Measurements from ENCODE around the gene EFCAB6. TPM values are rescaled to one million over a fixed set of nuclear protein-coding genes. Genes with fewer than 3 reads are reported as not detected.

The EFCAB6 gene
- total RNA-seq, 1 experiment from 2014 or later: 0.21 TPM

GRCh38 chr22:43745783-43746356 is 66.2 kb downstream of the EFCAB6 start:
- peaks cover 6% of the 10 kb centered on the region for H3K27me3 ChIP-seq (ENCODE audit: control insufficient read depth, insufficient read depth, low read length)
- intact Hi-C loops (cut with micrococcal nuclease; ENCODE audit: unreplicated experiment): no loop called here
- ATAC-seq (no peak), DNase-seq (ENCODE audit: low read depth, low spot score) (no peak)
- H3K36me3 ChIP-seq (ENCODE audit: control insufficient read depth, insufficient read depth, low read length): no peaks in the 10 kb centered on the region
- no peaks in the 10 kb centered on the region for H3K9me3 ChIP-seq (ENCODE audit: control insufficient read depth, insufficient read depth, low read depth, low read length)
- in situ Hi-C loops (cut with HindIII; ENCODE audit: low pct_unique_long_range_greater_than_20kb, low sequenced_read_pairs): no loop called here
- no peak for TF ChIP-seq REST (IDR thresholded peaks at IDR 0.05; ENCODE audit: insufficient read depth in 1 of 2, low read depth in 2 of 2, low read length in 1 of 2)
- no peak for TF ChIP-seq POLR2AphosphoS5 (IDR thresholded peaks at IDR 0.05; ENCODE audit: low read depth, low read length)
- TF ChIP-seq TCF7L2 (IDR thresholded peaks at IDR 0.05; ENCODE audit: low read depth, low read length): no peak
- TF ChIP-seq SIN3A (IDR thresholded peaks at IDR 0.05; ENCODE audit: borderline replicate concordance, insufficient read depth, low read depth, low read length): no peak
- TF ChIP-seq, protein P1, sequence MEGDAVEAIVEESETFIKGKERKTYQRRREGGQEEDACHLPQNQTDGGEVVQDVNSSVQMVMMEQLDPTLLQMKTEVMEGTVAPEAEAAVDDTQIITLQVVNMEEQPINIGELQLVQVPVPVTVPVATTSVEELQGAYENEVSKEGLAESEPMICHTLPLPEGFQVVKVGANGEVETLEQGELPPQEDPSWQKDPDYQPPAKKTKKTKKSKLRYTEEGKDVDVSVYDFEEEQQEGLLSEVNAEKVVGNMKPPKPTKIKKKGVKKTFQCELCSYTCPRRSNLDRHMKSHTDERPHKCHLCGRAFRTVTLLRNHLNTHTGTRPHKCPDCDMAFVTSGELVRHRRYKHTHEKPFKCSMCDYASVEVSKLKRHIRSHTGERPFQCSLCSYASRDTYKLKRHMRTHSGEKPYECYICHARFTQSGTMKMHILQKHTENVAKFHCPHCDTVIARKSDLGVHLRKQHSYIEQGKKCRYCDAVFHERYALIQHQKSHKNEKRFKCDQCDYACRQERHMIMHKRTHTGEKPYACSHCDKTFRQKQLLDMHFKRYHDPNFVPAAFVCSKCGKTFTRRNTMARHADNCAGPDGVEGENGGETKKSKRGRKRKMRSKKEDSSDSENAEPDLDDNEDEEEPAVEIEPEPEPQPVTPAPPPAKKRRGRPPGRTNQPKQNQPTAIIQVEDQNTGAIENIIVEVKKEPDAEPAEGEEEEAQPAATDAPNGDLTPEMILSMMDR (IDR thresholded peaks at IDR 0.05): no peak
- ChIA-PET CTCF (no interaction called here), POLR2A (no interaction called here)
- H3K4me3 ChIP-seq (ENCODE audit: low read depth in 2 of 2, low read length in 2 of 2): no peak overlapping the region
- no peaks in the 10 kb centered on the region for H3K4me1 ChIP-seq (ENCODE audit: control insufficient read depth, insufficient read depth, low read length)
- BruUV-seq (replicated peaks): no TSS peak
- H3K27ac ChIP-seq (ENCODE audit: low read length): no peak overlapping the region

DNA sequence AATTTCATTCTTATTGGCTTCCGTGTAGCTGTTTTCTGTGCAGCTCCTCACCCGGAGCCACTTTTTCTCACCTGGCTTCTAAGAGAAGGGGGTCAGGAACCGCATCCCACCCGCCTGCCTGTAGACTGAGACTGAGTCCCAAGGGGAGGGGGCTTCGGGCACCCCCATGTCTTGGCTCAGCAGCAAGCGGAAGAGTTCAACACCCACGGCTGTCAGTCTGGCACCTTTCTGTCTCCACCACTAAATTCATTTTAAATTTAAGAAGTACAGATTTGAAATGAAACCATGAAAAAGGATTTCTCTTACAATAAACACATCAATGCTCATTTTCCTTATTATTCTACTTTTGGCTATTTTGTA is 66.7 kb downstream of the EFCAB6 start:
- no peak for ATAC-seq
- POLR2A ChIA-PET: no interaction called here
- no TSS peak for BruUV-seq (replicated peaks)
- H3K4me3 ChIP-seq (ENCODE audit: low read depth in 2 of 2, low read length in 2 of 2): no peak overlapping the region
- no peak for TF ChIP-seq SIN3A (IDR thresholded peaks at IDR 0.05; ENCODE audit: borderline replicate concordance, insufficient read depth, low read depth, low read length)
- TF ChIP-seq, protein P1 (IDR thresholded peaks at IDR 0.05): no peak
- no peak for TF ChIP-seq POLR2AphosphoS5 (IDR thresholded peaks at IDR 0.05; ENCODE audit: low read depth, low read length)
- TF ChIP-seq TCF7L2 (IDR thresholded peaks at IDR 0.05; ENCODE audit: low read depth, low read length): no peak
- TF ChIP-seq REST (IDR thresholded peaks at IDR 0.05; ENCODE audit: insufficient read depth in 1 of 2, low read depth in 2 of 2, low read length in 1 of 2): no peak
- intact Hi-C loops (cut with micrococcal nuclease; ENCODE audit: unreplicated experiment): no loop called here
- no peak for DNase-seq (ENCODE audit: low read depth, low spot score)
- H3K4me1 ChIP-seq (ENCODE audit: control insufficient read depth, insufficient read depth, low read length): no peaks in the 10 kb centered on the region
- H3K36me3 ChIP-seq (ENCODE audit: control insufficient read depth, insufficient read depth, low read length): no peaks in the 10 kb centered on the region
- in situ Hi-C loops (cut with HindIII; ENCODE audit: low pct_unique_long_range_greater_than_20kb, low sequenced_read_pairs): no loop called here
- CTCF ChIA-PET: no interaction called here
- H3K9me3 ChIP-seq (ENCODE audit: control insufficient read depth, insufficient read depth, low read depth, low read length): no peaks in the 10 kb centered on the region
- peaks cover 2% of the 10 kb centered on the region for H3K27me3 ChIP-seq (ENCODE audit: control insufficient read depth, insufficient read depth, low read length)
- H3K27ac ChIP-seq (ENCODE audit: low read length): no peak overlapping the region
